Aortic smooth muscle cell (primary cell): ENCODE measurements around the gene WDR20. TPM values are rescaled to one million over a fixed set of nuclear protein-coding genes. Genes with fewer than 3 reads are reported as not detected.

Source experiments
- total RNA-seq: library from RNA; depleted of rRNA; stranded (reverse); fragments of >200 nt; gene quantifications from 2 replicates; pipeline ENCODE4 v1.2.3, GENCODE V29; 2014

WDR20 gene, protein sequence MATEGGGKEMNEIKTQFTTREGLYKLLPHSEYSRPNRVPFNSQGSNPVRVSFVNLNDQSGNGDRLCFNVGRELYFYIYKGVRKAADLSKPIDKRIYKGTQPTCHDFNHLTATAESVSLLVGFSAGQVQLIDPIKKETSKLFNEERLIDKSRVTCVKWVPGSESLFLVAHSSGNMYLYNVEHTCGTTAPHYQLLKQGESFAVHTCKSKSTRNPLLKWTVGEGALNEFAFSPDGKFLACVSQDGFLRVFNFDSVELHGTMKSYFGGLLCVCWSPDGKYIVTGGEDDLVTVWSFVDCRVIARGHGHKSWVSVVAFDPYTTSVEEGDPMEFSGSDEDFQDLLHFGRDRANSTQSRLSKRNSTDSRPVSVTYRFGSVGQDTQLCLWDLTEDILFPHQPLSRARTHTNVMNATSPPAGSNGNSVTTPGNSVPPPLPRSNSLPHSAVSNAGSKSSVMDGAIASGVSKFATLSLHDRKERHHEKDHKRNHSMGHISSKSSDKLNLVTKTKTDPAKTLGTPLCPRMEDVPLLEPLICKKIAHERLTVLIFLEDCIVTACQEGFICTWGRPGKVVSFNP
- 14.6 and 17.0 TPM in 2 replicates for total RNA-seq

DNA sequence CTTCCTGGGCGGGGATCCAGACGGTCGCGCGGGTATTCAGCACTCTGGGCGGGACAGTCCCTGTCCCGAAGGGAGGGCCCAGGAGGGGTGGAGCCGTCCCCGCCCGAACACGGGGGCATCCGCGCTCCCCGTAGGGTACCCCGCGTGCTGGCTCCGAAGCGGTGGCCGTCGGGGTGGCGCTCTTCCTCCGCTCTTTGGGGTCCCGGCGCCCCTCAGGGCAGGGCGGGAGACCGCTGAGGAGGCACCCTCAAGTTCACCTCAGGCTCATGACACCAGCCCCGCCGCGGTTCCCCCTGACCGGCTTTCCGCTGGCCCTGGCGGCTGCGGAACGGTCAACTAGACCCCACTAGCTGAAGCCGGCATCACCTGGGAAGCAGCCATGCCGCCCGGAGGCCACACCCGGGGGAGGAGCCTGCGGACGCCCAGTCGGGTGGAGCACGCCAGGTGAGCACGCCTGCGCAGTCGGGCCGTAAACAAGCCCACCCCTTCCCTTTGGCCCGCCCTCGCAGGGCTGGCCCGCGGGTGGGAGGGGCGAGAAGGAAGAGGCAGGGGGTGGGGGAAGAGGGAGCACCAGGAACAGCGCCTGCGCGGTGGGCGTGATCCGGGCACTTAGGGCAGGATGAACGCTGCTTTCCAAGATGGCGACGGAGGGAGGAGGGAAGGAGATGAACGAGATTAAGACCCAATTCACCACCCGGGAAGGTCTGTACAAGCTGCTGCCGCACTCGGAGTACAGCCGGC lies at the start of gene WDR20:
TSS of gene WDR20 (plus strand) at position 612 of the 741 bp plus-strand sequence. CDS start at position 639, 27 bp downstream.

Other genes starting within 250 kb of the WDR20 start
- 489 and 566 TPM in 2 replicates for gene DYNC1H1, start 175.3 kb upstream of the WDR20 start, total RNA-seq
- 233 and 306 TPM in 2 replicates for gene HSP90AA1, start 52.9 kb upstream of the WDR20 start, total RNA-seq
- gene MOK, start 165.3 kb downstream of the WDR20 start, total RNA-seq, result 7.0 and 7.6 TPM in 2 replicates
- 7.9 and 8.6 TPM in 2 replicates for gene ZNF839, start 179.8 kb downstream of the WDR20 start, total RNA-seq
- gene CINP, start 223.0 kb downstream of the WDR20 start, total RNA-seq, result 51.0 and 55.3 TPM in 2 replicates
- gene TECPR2, start 223.0 kb downstream of the WDR20 start, total RNA-seq, result 9.1 and 12.4 TPM in 2 replicates